H7 (cell line): ENCODE data around the gene RHOH. TPM values are rescaled to one million over a fixed set of nuclear protein-coding genes. Genes with fewer than 3 reads are reported as not detected.

Source experiments
- DNase-seq: peaks from one replicate; pipeline ENCODE4 v3.0.0; 2012
- H3K27me3 ChIP-seq: 2 replicates; pipeline ENCODE4 v1.6.0; 2011; ENCODE audit warnings: mild to moderate bottlenecking, low read length; ENCODE audit not compliant: control insufficient read depth, insufficient read depth
- H3K36me3 ChIP-seq: replicated peaks from 2 replicates; pipeline ENCODE4 v1.5.1; 2011; ENCODE audit warnings: low read length; ENCODE audit not compliant: control insufficient read depth, insufficient read depth
- H3K4me3 ChIP-seq: 2 replicates; pipeline ENCODE4 v1.5.1; 2011; ENCODE audit warnings: low read depth, mild to moderate bottlenecking, control low read depth, low read length, moderate library complexity; ENCODE audit not compliant: insufficient read depth
- total RNA-seq: library from RNA; depleted of rRNA; stranded (reverse); fragments of >200 nt; shearing (Covaris generic); gene quantifications from 2 replicates; pipeline ENCODE4 v1.2.3, GENCODE V29; 2014

The RHOH gene
- total RNA-seq, 1 experiment from 2014 or later: 2.1 TPM

GRCh38 chr4:40246938-40247337, 50.1 kb downstream of the RHOH start:
- no peak overlapping the region for H3K4me3 ChIP-seq
- DNase-seq: no peak
- peaks cover 3% of the 10 kb centered on the region; the same call in 1 of the 2 replicates for H3K36me3 ChIP-seq

GRCh38 chr4:40247350-40247749, 50.5 kb downstream of the RHOH start:
- H3K27me3 ChIP-seq: no peaks in the 10 kb centered on the region
- H3K36me3 ChIP-seq: peaks cover 3% of the 10 kb centered on the region; the same call in 1 of the 2 replicates
- H3K4me3 ChIP-seq: no peak overlapping the region
- DNase-seq: no peak

More at GRCh38 chr4:40246938-40247337, 50.1 kb downstream of the RHOH start:
- H3K27me3 ChIP-seq: no peaks in the 10 kb centered on the region

- Histone ChIP-seq H3K27me3 (no peaks in the 10 kb centered on the region), H3K4me3 (no peak overlapping the region), H3K36me3 (no peaks in the 10 kb centered on the region)
- DNase-seq: no peak
Observed at GRCh38 chr4:40251366-40251765, 54.5 kb downstream of the RHOH start.

- no peaks in the 10 kb centered on the region for H3K27me3 ChIP-seq
- no peaks in the 10 kb centered on the region for H3K36me3 ChIP-seq
- DNase-seq: no peak
- no peak overlapping the region for H3K4me3 ChIP-seq
Observed at GRCh38 chr4:40253906-40254305, 57.1 kb downstream of the RHOH start.

- Histone ChIP-seq H3K4me3 (no peak overlapping the region), H3K27me3 (no peaks in the 10 kb centered on the region), H3K36me3 (no peaks in the 10 kb centered on the region)
- DNase-seq: no peak
Observed at GRCh38 chr4:40254608-40255392, 58.0 kb downstream of the RHOH start.

GRCh38 chr4:40255393-40256281, 58.8 kb downstream of the RHOH start:
- Histone ChIP-seq H3K36me3 (no peaks in the 10 kb centered on the region), H3K27me3 (no peaks in the 10 kb centered on the region), H3K4me3 (no peak overlapping the region)
- DNase-seq: no peak

- no peak for DNase-seq
- no peaks in the 10 kb centered on the region for H3K36me3 ChIP-seq
- no peak overlapping the region for H3K4me3 ChIP-seq
- H3K27me3 ChIP-seq: no peaks in the 10 kb centered on the region
Observed at GRCh38 chr4:40256329-40256728, 59.5 kb downstream of the RHOH start.

GRCh38 chr4:40256817-40257216, 60.0 kb downstream of the RHOH start:
- H3K27me3 ChIP-seq: no peaks in the 10 kb centered on the region
- DNase-seq: no peak
- H3K36me3 ChIP-seq: no peaks in the 10 kb centered on the region
- H3K4me3 ChIP-seq: no peak overlapping the region

GRCh38 chr4:40258627-40259026, 61.8 kb downstream of the RHOH start:
- DNase-seq: no peak
- no peaks in the 10 kb centered on the region for H3K27me3 ChIP-seq

GRCh38 chr4:40261231-40262076, 64.6 kb downstream of the RHOH start:
- DNase-seq: no peak

More at GRCh38 chr4:40258627-40259026, 61.8 kb downstream of the RHOH start:
- no peaks in the 10 kb centered on the region for H3K36me3 ChIP-seq
- no peak overlapping the region for H3K4me3 ChIP-seq

GRCh38 chr4:40262077-40262528, 65.3 kb downstream of the RHOH start:
- no peak for DNase-seq
- Histone ChIP-seq H3K36me3 (no peaks in the 10 kb centered on the region), H3K4me3 (no peak overlapping the region), H3K27me3 (no peaks in the 10 kb centered on the region)

More at GRCh38 chr4:40261231-40262076, 64.6 kb downstream of the RHOH start:
- no peaks in the 10 kb centered on the region for H3K27me3 ChIP-seq
- no peak overlapping the region for H3K4me3 ChIP-seq
- H3K36me3 ChIP-seq: no peaks in the 10 kb centered on the region

GRCh38 chr4:40262861-40263260, 66.0 kb downstream of the RHOH start:
- H3K27me3 ChIP-seq: no peaks in the 10 kb centered on the region
- no peak for DNase-seq

GRCh38 chr4:40264497-40264896, 67.7 kb downstream of the RHOH start:
- no peaks in the 10 kb centered on the region for H3K36me3 ChIP-seq
- H3K4me3 ChIP-seq: no peak overlapping the region
- no peak for DNase-seq
- H3K27me3 ChIP-seq: no peaks in the 10 kb centered on the region

More at GRCh38 chr4:40262861-40263260, 66.0 kb downstream of the RHOH start:
- Histone ChIP-seq H3K4me3 (no peak overlapping the region), H3K36me3 (no peaks in the 10 kb centered on the region)
